ENCODE data around the gene SLC47A1.
"Not testable (repeated sequence)": the region's sequence is repeated elsewhere in the genome, so short reads cannot be mapped to it uniquely, and the experiment has no call there.

The SLC47A1 gene, protein sequence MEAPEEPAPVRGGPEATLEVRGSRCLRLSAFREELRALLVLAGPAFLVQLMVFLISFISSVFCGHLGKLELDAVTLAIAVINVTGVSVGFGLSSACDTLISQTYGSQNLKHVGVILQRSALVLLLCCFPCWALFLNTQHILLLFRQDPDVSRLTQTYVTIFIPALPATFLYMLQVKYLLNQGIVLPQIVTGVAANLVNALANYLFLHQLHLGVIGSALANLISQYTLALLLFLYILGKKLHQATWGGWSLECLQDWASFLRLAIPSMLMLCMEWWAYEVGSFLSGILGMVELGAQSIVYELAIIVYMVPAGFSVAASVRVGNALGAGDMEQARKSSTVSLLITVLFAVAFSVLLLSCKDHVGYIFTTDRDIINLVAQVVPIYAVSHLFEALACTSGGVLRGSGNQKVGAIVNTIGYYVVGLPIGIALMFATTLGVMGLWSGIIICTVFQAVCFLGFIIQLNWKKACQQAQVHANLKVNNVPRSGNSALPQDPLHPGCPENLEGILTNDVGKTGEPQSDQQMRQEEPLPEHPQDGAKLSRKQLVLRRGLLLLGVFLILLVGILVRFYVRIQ

GRCh38 chr17:19533718-19534561 lies at the start of gene SLC47A1:
TSS of gene SLC47A1 (plus strand) at chr17:19533854. CDS start at chr17:19533940, 86 bp downstream.
- DNase-seq (ENCODE audit: low spot score) = peak; percentile 61

DNA sequence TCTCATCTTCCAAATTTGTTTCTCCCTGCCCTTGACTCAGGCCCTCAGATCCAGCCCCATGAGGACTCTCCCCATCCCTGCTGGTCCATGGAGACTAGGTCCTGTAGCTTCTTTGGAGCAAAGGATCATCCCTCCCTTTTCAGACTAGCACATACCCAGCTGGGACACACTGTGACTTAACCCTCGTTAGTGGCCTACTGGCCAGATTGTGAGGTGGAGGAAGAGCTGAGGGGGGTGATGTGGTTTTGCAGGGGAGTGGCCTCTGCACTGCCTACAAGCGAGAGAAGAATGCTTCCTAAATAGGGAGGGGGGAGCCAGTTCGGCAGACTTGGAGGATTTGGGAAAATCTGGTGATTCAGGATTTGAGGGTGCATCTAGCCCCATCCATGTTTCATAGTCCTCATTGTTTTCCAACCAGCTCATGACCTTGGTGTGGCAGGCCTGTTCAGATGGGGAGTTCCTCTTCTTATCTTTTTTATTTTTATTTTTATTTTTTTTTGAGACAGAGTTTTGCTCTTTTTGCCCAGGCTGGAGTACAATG lies 47.8 kb upstream of the SLC47A1 start:
- no peak for DNase-seq (ENCODE audit: low spot score)

- no peak for DNase-seq (ENCODE audit: low spot score)
Observed at GRCh38 chr17:19486351-19487023, 47.2 kb upstream of the SLC47A1 start.

DNA sequence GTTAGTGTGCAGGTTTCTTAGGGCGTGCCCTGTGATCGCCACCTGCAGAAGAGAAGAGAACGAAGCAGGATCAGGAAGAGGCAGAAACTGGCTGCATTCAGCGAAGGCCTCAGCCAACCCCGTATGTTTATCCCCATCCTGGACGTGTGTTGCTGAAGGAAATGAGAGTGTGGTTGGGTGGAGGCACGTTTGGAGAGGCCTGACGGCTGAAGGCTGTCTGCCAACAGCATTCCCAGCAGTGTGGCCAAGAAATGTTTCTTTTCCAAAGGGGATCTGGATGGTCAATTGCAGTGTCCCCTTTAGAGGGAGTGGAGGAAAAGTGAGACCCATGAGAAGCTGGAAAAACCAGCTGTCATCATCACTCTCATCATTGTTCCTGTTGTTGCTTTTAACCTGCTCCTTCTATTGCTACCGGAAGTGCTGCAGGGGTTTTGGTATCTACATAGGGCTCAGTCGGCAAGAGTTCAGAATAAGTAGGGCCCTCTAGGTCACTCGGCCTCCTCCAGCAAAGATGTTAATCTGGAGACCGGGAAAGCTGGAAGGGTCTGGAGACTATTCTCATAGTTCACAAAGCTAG lies 46.5 kb upstream of the SLC47A1 start:
- no peak for DNase-seq (ENCODE audit: low spot score)

DNA sequence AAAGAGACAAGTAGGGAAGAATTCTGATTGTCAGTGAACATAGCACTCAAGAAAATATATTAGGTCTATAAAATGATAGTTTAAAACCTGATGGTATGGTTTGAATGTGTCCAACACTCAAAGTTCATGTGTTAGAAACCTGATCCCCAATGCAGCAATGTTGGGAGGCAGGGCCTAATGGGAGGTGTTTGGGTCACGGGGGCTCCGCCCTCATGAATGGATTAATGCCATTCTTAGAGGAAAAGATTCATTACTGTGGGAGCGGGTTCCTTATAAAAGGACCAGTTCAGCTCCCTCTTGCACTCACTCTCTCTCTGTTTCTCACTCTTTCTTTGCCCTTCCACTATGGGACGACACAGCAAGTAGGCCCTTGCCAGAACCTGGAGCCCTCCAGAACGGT lies 41.5 kb upstream of the SLC47A1 start:
- DNase-seq (ENCODE audit: low spot score) = no peak

DNA sequence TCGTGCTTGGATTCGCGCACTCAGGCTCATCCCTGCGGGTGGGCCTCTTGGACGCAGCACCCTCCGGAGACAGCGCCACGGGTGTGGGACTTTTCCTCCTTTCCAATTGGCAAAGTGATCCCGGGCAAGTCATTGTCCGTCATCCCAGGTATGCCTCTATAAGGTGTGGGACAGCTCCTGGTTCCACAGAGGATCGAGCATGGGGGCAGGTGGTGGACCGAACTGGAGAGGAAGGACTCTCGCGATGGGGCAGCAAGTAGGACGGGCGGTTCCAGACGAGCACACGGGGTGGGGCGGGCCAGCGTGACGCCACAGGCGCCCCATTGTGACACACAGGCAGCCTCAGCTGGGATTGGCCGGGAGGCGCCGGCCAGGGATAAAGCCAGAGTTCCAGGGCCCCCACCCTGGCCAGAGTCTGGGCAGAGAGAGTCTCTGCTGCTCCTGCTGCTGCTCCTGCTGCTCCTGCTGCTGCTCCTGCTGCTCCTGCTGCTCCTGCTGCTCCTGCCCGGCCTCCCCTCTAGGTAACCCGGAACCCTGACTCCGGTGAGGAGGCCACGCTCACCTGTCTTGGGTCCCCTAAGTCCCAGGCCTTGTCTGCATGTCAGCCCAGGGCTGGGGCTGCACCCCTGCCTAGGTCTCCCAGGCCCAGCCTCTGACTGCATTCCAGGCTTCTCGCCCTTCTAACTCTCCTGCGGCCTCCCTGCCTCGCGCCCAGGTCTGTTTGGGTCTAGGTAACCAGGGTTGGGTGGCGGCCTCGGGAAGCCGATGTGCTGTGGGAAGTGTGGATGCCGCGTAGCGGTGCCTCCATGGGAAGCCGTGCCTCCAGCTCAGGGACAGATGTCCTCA lies 38.5 kb upstream of the SLC47A1 start:
- no peak for DNase-seq (ENCODE audit: low spot score)

DNA sequence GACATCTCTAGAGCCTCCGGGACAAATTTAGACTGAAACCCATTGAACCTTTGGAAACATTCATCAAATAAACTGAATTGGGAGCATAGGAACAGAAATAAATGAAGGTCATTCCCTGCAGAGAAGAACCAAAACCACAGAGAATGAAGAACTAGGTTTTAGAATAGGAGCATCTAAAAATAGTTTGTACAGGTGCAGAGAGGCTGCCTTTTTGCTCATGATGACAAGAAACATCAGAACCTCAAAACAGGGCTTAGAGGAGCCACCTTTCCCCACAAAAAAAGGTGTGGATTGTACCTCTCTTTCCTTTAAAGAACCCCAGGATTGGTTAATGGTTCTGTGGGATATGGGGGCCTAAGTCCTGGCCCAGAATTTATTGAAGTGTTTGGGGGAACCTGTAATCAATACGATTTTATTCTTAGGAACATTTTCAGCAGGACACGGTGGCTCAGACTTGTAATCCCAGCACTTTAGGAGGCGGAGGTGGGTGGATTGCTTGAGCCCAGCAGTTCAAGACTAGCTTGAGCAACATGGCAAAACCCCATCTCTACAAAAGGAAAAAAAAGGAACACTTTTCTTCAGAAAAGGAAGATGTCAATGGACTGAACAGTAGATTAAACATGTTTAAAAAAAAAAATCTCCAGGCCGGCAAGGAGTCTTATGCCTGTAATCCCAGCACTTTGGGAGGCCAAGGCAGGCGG lies 37.7 kb upstream of the SLC47A1 start:
- no peak for DNase-seq (ENCODE audit: low spot score)

DNA sequence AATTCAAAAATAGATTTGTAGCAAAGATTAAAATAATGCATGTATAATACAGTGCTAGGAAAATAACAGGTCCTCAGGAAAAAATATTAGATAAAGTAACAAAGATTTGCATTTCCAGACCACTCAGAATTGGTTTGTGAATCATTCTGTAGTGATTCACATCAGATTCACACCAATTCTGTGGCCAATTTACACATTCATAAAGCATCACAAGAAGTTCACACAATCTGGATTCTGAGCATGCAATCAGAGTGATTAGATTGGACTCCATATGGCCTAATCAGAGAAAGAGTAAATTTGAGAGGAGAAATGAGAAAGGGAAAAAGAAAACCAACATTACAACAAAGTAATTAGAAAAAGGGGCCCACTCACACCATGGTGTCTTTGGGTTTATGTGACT lies 36.0 kb upstream of the SLC47A1 start:
- no peak for DNase-seq (ENCODE audit: low spot score)

DNA sequence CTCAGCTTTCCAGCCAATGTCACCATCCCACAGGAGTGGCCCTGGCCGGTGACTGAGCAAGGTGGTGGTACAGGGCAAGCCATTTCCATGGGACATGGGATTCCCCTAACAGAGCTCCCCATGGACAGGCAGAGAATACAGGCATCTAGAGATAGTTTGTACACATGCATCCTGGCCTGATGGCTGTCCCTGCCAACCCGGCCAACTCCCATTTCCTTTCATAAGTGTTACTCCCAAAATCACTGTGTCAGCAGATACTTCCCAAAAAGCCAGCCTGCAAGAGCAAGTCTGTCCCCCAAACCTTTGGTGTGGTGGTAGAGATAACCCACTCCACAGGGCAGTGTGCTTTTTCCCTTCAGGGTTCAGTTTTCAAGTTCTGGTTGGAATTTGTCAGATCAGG lies 32.4 kb upstream of the SLC47A1 start:
- no peak for DNase-seq (ENCODE audit: low spot score)

- no peak for DNase-seq (ENCODE audit: low spot score)
Observed at GRCh38 chr17:19502517-19502916, 31.1 kb upstream of the SLC47A1 start.

DNA sequence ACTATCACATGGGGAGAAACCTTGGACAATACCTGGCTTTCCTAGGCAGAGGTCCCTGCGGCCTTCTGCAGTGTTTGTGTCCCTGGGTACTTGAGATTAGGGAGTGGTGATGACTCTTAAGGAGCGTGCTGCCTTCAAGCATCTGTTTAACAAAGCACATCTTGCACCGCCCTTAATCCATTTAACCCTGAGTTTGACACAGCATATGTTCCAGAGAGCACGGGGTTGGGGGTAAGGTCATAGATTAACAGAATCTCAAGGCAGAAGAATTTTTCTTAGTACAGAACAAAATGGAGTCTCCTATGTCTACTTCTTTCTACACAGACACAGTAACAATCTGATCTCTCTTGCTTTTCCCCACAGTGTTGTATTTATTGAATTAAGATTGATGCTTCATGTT lies 28.1 kb upstream of the SLC47A1 start:
- DNase-seq (ENCODE audit: low spot score) = not testable (repeated sequence)

DNA sequence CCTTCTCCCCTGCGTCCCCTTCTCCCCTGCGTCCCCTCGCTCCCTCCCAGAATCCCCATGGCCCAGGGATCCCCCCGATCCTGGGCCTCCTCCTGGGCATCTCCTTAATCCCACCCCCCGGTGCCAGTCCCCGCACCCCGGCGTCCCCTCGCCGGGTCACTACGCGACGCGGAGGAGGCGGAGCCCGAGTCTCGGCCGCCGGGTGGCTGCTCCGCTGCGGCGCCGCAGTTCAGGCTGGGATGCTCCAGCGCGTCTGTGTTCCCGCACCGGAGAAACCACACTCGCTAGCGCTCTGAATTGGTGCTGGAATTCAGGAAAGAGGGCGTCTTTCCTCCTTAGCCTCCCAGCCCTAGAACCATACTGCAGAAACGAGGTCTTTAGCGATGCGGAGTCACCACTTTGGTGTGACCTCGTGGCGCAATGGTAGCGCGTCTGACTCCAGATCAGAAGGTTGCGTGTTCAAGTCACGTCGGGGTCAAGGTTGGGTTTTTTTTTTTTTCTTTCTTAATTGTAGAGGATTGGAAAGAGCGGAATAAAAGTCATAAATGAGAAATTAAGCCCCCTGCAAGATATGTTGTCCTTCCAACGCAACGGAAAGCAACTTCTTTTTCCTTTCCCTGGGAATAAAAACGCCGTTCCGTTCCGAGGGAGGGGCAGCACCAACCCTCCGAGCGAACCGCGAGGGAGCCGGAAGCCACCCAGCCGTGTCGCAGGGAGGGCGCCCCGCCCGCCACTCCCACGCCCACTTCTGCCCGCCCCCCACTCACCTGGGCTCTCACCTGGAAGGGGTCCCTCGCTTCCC lies 25.7 kb upstream of the SLC47A1 start:
- peak; percentile 70 for DNase-seq (ENCODE audit: low spot score)

DNA sequence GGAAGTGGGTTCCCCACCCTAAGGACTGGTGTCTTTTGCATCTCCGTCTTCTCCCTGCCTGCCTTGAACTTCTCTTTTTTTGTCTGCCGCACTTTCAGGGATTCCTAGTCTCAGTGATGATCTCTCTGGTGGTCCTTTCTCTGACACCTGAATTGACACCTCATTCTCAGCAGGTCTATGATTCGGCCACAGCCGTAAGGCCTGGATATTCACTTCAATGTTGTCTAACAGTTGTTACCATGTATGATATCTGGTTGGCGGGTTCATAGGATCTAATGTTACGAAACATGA lies 25.1 kb upstream of the SLC47A1 start:
- DNase-seq (ENCODE audit: low spot score) = no peak

DNA sequence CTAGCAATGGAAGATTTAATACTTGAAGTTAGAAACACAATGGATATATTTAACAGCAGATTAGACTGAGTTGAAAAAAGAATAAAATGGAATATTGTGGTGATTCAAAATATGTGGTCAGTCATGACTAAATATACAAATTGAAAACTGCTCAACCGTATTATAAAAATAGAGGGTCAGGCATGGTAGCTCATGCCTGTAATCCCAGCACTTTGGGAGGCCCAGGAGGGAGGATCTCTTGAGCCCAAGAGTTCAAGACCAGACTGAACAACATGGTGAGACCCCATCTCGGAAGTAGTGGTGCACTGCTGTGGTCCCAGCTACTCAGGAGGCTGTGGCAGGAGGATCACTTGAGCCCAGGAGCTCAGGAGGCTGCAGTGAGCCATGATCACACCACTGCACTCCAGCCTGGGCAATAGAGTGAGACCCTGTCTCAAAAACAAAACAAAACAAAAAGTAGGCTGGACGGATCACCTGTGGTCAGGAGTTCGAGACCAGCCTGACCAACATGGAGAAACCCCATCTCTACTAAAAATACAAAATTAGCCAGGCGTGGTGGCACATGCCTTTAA lies 24.3 kb upstream of the SLC47A1 start:
- not testable (repeated sequence) for DNase-seq (ENCODE audit: low spot score)

DNA sequence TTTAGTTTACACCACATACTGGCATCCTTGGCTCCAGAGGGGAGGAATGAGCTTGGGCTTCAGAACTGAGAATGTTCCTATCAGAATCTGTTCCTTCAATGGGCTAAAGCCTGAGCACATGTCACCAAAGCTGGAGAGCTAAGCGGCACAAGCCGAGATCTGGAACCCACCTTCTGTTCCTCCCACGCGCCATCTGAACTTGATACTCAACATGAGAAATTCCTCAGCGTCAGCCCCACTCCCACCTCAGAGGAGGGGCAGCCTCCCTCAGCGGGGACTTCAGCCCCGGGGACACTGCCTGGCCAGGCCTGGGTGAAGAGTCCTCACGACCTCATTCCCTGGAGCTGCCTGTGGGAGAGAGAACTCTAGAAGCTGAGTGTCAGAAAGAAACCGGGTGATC lies 22.8 kb upstream of the SLC47A1 start:
- no peak for DNase-seq (ENCODE audit: low spot score)

DNA sequence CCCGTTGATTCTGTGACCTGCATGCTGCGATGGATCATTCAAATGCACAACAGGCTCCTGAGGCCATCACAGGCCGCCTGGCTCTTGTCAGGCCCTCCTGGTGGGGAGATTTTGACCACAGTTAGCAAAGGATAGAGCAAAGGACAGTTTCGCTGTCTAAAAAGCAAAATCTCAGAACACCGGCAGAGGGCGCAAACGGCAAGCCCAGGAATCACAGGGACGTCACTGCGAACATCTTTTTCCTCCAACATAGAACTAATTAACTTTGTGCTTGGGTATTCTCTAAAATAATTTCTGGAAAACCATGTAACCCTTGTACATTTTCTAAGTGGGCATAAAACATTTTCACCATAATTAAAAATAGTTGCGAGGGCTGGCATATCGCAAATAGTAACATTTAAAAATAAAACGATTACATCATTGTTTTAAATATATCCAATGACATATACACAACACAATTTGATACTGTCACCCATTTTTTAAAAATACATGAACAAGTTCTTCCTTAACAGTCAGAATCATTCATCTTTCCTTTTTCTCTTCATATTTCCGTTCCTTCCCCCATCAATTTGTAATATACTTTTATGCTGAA lies 19.7 kb upstream of the SLC47A1 start:
- peak; percentile 52 for DNase-seq (ENCODE audit: low spot score)

DNA sequence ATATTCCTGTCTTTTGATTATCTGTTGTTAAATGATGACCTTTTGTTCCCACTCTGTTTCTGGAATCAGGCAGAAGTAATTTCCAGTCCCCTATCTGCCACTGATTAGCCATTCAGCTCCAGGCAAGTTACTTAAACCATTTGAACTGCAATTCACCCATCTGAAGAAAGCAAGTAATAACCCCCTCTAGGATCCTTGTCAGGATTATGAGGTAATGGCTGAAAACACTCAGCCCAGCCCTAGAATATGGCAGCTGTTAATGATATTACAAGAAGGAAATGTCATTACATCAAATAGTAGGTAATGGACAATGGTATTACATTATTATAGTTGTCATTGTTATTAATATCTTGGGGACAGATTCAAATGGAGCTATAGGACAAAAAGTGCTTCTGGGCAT lies 16.0 kb upstream of the SLC47A1 start:
- no peak for DNase-seq (ENCODE audit: low spot score)

DNA sequence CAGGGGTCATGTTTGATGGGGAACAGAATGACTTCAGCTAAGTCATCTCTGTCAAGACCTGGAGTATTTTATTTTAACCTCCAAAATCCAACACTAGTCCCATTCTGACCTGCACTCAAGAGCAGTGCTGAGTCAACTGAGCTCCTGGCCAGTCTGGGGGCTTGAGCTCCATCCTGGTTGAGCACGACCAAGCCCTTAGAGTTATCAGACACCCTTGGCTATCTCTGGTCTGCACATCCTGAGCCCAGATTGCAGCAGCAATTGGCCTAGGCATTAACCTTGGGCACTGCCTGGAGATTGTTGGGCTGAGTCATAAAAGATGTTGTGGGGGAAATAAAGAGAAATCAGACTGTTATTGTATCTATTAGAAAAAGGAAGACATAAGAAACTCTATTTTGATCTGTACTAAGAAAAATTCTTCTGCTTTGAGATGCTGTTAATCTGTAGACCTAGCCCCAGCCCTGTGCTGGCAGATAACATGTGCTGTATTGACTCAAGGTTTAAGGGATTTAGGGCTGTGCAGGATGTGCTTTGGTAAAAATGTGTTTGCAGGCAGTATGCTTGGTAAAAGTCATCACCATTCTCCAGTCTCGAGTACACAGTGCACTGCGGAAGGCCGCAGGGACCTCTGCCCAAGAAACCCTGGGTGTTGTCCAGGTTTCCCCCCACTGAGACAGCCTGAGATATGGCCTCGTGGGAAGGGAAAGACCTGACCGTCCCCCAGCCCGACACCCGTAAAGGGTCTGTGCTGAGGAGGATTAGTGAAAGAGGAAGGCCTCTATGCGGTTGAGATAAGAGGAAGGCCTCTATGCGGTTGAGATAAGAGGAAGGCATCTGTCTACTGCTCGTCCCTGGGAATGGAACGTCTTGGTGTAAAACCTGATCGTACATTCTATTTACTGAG lies 14.0 kb upstream of the SLC47A1 start:
- not testable (repeated sequence) for DNase-seq (ENCODE audit: low spot score)

All from HuH-7 (cell line).